ENCODE data around the gene EXOC3L1. TPM values are rescaled to one million over a fixed set of nuclear protein-coding genes. Genes with fewer than 3 reads are reported as not detected.

EXOC3L1 gene
- polyA plus RNA-seq, 1 donor, result 4.6 TPM

GRCh38 chr16:67163999-67164558 lies 25.9 kb downstream of the EXOC3L1 start:
- DNase-seq, result no peak

DNA sequence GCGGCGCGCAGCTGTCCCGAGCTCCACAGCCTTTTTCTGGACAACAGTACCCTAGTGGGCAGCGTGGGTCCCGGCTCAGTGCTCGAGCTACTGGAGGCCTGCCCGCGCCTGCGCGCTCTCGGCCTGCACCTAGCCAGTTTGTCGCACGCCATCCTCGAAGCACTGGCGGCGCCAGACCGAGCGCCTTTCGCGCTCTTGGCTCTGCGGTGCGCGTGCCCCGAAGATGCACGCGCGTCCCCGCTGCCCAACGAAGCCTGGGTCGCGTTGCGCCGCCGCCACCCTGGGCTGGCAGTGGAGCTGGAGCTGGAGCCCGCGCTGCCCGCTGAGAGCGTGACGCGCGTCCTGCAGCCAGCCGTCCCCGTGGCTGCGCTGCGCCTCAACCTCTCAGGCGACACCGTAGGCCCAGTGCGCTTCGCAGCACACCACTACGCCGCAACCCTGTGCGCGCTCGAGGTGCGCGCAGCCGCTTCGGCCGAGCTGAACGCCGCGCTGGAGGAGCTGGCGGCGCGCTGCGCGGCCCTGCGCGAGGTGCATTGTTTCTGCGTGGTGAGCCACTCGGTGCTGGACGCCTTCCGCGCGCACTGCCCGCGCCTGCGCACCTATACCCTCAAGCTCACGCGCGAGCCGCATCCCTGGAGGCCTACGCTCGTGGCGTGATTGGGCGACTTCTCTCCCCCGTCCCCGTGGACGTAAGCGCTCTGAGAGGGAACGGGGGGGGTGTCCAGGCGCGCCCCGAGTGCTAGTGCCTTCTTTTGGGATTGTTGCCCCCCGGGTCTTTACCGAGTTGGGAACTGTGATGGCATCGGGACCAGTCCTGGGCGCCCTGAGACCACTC lies 26.6 kb downstream of the EXOC3L1 start:
- DNase-seq, result no peak

DNA sequence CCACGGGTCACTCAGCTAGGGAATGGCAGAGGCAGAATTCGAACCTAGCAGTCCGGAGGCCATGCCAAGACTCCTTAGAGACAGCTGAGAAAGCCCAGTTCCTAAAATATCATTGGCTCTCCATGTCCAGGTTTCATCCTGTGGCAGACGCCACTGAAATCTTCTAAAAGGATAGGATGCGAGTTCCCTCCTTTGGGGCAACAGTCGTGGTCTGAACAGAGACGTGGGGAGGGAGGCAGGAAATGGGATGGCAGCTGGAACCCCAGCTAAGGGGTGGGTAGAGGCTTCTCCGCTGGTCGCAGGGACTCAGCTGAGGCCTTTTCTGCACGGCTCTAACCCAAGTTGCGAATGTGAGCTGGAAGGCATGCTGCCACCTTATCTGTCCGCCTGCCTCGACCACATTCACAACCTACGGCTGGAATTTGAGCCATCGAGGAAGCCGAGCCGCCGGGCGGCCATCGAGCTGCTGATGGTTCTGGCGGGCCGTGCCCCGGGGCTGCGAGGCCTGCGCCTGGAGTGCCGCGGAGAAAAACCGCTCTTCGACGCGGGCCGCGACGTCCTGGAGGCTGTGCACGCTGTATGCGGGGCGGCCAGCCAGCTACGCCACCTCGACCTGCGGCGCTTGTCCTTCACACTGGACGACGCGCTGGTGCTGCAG lies 27.3 kb downstream of the EXOC3L1 start:
- no peak for DNase-seq

DNA sequence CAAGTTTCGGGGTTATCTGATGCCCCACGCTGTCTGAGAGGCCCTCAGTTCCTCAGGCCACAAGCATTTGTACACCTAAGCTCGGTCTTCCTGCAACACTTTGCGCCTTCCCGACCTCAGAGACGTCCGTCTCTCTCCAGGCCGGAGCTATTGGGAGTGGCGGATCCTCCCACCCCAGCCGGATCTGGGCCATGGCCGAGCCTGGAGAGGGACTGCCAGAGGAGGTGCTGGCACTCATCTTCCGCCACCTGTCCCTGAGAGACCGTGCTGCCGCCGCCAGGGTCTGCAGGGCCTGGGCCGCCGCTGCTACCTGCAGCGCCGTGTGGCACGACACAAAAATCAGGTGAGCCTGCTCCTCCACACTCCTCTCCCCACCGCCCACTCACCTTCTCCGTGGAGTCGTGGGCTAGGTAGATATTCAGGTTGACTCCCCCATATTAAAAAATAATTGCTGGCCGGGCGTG lies 28.3 kb downstream of the EXOC3L1 start:
- DNase-seq, result no peak

DNA sequence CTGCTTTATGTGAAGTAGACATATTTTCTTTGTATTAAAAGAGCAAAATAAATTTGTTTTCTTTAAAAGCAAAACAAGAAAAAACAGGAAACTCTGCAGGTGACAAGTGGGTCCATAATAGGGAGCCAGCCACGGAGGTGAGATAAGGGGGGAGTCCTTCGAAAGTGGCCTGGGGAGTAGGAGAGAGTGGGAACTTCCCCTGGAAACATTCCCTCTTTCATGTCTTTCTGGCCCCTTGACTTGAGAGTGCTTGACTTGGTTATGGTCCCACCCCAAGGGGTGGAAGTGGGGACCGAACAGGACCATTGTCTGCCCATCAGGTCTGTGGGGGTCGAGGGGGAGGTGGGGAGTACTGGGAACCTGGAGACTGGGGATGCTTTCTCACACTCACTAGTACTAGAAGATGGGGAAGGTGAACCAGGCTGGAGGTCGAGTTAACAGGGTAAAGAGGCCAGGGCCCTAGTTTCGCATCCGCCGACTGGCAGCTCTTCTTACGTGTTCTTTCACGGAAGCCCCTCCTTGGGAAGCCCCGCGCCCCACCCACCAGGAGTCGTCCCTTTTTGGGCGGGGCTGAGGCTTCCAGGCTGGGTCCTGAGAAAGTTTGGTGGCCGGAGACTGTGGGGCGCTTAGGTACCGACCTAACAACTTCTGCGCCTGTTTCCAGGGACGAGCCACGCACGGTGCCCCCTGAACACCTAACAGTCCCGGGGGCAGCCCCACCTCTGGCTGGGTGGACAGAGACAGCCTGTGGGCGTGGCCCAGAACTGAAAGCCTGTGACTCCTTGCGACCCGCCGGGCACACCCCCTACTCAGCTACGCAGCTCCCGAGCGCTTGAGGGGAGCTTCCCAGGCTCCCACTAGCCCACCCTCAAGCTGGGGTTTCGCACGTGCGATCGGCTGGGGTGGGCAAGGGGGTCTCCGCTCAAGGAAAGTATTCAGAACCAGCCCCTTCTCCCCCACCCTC lies 31.0 kb downstream of the EXOC3L1 start:
- no peak for DNase-seq

GRCh38 chr16:67157892-67158635 lies 31.9 kb downstream of the EXOC3L1 start:
- no peak for DNase-seq

GRCh38 chr16:67157106-67157748 lies 32.7 kb downstream of the EXOC3L1 start:
- DNase-seq, result no peak

DNA sequence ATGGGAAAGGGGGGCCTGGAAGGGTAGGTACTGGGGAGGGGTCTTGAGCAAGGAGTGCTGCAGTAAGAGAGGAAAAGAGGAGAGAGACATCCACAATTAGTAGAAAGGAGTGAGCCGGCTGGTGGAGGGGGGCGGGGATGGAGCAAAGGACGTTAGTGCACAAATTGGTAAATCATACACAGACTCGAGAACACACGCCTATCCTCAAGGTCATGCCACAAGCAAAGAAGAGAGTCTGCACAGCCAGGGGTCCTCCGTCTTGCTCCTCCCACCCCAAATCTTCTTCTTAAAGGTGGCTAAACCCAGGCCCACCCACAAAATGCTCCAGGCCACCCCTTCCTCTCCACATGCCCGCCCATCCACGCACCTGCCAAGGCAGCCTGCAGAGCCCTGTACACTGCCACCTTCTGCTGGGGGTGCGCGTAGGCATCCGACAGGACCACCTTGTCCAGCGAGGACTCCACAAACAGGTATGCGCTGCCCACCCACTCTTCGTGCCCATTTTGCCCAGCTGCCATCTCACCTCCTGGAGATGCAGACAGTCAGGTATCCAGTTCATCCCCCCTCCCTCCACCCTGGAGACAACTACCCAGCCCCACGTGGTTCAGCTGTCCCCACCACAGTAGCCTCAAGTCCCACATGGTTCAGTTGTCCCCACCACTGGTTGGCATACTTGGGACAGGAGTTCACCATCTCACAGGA lies 33.6 kb downstream of the EXOC3L1 start:
- DNase-seq, result no peak

GRCh38 chr16:67155295-67156142 lies 34.4 kb downstream of the EXOC3L1 start:
- no peak for DNase-seq

DNA sequence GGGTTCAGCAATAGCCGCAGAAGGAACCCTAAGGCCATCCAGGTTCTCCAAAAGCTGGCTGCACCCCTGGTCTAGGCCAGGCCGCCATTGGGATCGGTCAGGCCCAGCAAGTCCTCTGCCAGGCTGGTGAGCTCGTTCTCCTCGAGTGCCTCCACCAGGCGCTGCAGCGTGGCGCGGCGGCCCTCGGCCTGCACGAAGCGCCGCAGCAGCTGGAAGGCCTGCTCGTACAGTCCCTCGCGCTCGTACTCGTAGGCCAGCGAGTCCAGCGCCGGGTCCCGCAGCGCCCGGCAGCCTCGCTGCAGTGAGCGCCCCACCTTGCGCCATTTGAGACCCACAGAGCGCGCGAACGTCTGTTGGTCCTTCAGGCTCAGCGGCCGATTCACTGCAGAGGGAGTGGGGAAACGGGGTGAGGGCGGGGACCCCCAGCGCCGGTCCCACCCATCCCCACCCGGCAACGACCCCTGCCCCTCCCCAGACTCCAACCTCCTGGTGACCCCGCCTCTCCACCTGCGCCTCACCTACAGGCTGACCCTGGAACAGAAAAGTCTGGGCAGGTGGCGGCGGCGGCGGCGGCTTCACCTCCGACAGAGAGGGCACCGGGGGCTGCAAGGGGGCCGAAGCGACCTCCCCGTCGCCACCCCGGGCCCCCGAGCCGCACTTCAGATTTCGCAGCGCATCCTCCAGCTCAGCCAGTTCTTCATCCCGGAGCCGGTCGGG lies 35.2 kb downstream of the EXOC3L1 start:
- DNase-seq, result no peak

DNA sequence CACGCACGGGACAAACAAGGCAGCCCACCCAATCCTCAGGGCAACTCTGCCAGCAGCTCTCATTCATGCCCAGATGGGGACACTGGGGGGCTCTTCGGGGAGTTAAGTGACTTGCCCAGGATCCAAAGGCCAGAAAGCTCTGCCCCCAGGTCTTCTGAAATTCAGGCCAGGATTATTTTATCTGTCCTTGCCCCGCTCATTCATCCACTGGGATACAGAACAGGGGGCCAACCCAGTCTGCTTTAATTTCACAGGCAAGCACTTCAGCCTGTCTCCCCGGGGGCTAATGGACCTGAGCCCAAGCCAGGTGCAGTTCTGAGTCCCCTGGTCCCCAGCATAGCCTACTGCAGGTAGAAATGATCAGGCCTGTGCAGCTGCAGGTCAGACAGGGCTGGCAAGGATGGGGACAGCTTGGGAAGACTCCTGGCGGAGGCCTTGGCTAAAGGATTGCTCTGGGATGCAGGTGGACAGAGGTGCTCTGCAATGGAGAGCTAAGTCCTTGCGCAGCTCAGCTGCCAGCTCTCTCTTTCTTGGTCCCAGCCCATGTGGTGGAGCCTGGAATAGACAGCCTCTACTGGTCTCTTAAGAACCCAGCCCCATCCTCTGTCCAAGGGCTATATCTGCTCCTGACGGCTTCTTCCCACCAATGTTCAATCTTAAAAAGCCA lies 38.4 kb downstream of the EXOC3L1 start:
- no peak for DNase-seq

DNA sequence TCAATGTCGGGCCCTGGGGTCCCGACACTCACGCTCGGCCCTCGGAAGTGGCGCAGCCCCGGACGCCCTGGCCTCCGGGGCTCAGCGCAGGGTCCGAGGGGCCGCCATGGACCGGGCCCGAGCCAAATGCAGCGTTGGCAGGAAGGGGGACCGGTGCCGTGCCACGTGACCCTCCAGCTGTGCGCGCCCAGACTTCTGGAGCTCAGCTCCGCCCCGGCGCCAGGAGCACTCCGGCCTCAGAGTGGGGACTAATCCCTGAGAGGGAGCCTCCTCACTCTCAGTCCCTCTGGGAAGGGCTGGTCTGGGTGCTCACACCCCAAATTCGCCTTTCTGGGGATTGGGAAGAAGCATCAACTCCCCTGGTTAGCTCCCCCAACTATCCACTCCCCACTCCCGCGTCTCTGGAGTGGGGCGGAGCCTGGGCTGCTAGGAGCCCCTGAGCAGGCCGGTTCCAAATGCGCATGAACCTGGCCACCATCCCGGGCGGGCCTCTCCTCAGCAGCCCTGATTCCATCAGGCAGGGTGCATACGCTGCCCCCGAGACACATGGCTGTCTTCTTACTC lies 39.0 kb downstream of the EXOC3L1 start, which contains the start of gene B3GNT9:
TSS of gene B3GNT9 (minus strand) at position 166 of the 564 bp plus-strand sequence. CDS start 513 bp downstream, outside the sequence.
- peak; percentile 70 for DNase-seq

GRCh38 chr16:67150047-67150832 lies 39.7 kb downstream of the EXOC3L1 start:
- DNase-seq, result peak; percentile 69

DNA sequence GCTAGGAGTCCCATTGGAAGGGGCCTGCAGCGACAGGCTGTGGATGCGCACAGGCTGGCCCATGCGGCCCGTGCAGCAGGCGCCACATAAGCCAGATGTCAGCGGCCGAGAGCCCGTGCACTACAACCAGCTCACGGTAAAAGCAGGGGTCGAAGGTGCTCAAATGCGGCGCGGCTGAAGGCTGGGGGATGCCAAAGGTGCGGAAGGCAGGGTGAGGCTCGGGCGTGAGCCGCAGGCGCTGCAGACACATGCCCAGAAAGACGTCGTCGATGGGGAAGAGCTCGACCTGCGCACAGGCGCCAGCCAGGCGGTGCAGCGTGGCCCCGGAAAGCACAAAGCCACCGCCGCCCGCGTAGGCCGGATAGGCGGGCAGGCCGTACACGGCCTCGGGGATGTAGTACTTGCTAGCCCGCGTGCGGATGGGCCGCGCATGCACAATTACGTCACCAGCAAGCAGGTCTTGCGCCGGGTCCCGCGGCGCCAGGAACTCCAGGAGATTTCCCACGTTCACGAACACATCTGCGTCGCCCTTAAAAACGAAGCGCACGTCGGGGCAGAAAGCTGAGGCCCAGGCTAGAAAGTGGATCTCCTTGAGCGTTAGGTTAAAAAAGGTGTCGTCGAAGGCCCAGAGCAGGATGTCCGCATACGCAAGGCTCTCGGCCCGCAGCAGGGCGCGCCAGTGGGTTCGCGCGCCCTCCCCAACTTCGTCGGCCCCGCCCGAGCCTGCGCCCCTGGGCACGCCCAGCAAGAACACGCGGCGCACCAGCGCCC lies 40.5 kb downstream of the EXOC3L1 start:
- DNase-seq, result no peak

DNA sequence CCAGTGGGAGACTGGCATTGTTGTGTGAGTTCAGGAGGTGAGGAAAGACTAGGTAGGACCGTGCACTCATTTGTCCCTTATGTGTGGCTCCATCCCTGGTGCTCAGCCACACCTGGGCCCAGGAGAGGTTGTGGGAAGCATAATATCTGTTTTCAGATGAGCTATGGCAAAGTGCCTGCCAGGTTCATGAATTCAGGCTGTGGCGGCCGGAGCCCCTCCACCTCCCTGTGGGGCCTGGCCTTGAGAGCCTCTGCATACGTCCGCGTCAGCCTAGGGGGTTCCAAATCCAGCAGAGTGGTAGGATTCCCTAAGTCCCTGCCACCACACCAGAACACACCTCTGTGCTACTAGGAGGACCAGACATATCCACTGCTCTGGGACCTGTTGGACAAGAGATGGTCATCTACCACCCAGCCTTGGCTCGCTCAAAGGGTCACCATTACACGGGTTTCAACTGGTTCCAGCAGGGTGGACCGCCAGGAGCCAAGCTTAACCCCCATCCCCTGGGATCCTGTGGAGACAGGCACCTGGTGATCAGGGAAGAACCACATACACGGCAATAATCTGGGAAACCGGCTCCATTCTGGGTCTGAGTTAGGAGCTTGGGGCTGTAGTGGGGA lies 41.2 kb downstream of the EXOC3L1 start:
- no peak for DNase-seq

Data from left kidney (tissue), 2 donors.